GM23338 (cell line): ENCODE results near the gene IDH2. TPM values are rescaled to one million over a fixed set of nuclear protein-coding genes. Genes with fewer than 3 reads are reported as not detected.

Source experiments
- ATAC-seq: fragments of 200-7000 bp; cut with Tn5 transposase; 3 replicates; pipeline ENCODE4 v1.9.1; 2020
- DNase-seq: peaks from one replicate; pipeline ENCODE4 v3.0.0-alpha.2; 2015; ENCODE audit warnings: low spot score
- H2AFZ ChIP-seq: fragments of 200-600 bp; sonication (generic); 2 replicates; pipeline ENCODE4 v1.8.0; 2016; ENCODE audit warnings: antibody characterized with exemption, mild to moderate bottlenecking, moderate library complexity
- H3F3A ChIP-seq: fragments of 200-600 bp; sonication (generic); replicated peaks from 2 replicates; pipeline ENCODE4 v1.8.0; 2017; ENCODE audit warnings: antibody characterized with exemption, mixed run types, low read depth
- H3K27ac ChIP-seq: fragments of 200-600 bp; sonication (generic); 2 replicates; pipeline ENCODE4 v1.6.1; 2016; ENCODE audit warnings: low read depth
- H3K27me3 ChIP-seq: fragments of 200-600 bp; sonication (generic); 2 replicates; pipeline ENCODE4 v1.8.0; 2016; ENCODE audit warnings: mild to moderate bottlenecking, mixed run types, moderate library complexity; ENCODE audit not compliant: insufficient read depth
- H3K36me3 ChIP-seq: fragments of 200-600 bp; sonication (generic); 2 replicates; pipeline ENCODE4 v1.8.0; 2016; ENCODE audit warnings: mild to moderate bottlenecking; ENCODE audit not compliant: insufficient read depth
- H3K4me1 ChIP-seq: fragments of 200-600 bp; sonication (generic); 2 replicates; pipeline ENCODE4 v1.8.0; 2016; ENCODE audit warnings: mild to moderate bottlenecking, moderate library complexity; ENCODE audit not compliant: insufficient read depth
- H3K4me2 ChIP-seq: fragments of 200-600 bp; sonication (generic); 2 replicates; pipeline ENCODE4 v1.7.1; 2017; ENCODE audit warnings: mixed run types
- H3K4me3 ChIP-seq: fragments of 200-600 bp; sonication (generic); 2 replicates; pipeline ENCODE4 v1.6.1; 2016; ENCODE audit warnings: mixed run types
- H3K79me2 ChIP-seq: fragments of 200-600 bp; sonication (generic); replicated peaks from 2 replicates; pipeline ENCODE4 v1.8.0; 2017; ENCODE audit warnings: mild to moderate bottlenecking; ENCODE audit not compliant: insufficient read depth
- H3K9me2 ChIP-seq: fragments of 200-600 bp; sonication (generic); 2 replicates; pipeline ENCODE4 v1.8.0; 2017; ENCODE audit not compliant: insufficient read depth
- H4K20me1 ChIP-seq: fragments of 200-600 bp; sonication (generic); replicated peaks from 2 replicates; pipeline ENCODE4 v1.8.0; 2017; ENCODE audit warnings: mild to moderate bottlenecking; ENCODE audit not compliant: insufficient read depth
- H3K27ac Mint-ChIP-seq: 2 replicates; pipeline ENCODE4 v1.8.0; 2020; ENCODE audit warnings: inconsistent platforms, mild to moderate bottlenecking, moderate library complexity, mixed read lengths
- H3K27me3 Mint-ChIP-seq: 3 replicates; pipeline ENCODE4 v1.8.0; 2022; ENCODE audit warnings: low read depth, mild to moderate bottlenecking, moderate library complexity, mixed read lengths, inconsistent platforms; ENCODE audit not compliant: insufficient read depth, poor library complexity
- H3K36me3 Mint-ChIP-seq: 3 replicates; pipeline ENCODE4 v1.8.0; 2021; ENCODE audit warnings: low read depth, mild to moderate bottlenecking, inconsistent platforms, moderate library complexity, mixed read lengths
- H3K4me1 Mint-ChIP-seq: 3 replicates; pipeline ENCODE4 v1.8.0; 2020; ENCODE audit warnings: mild to moderate bottlenecking, inconsistent platforms, mixed read lengths
- H3K4me3 Mint-ChIP-seq: 3 replicates; pipeline ENCODE4 v1.8.0; 2021; ENCODE audit warnings: moderate library complexity, mild to moderate bottlenecking, inconsistent platforms, mixed read lengths
- H3K9me3 Mint-ChIP-seq: 3 replicates; pipeline ENCODE4 v1.8.0; 2020; ENCODE audit warnings: moderate library complexity, mild to moderate bottlenecking, inconsistent platforms, mixed read lengths
- CREB1 ChIP-seq: fragments of 250-450 bp; sonication (Bioruptor Pico); IDR thresholded peaks from 2 replicates; pipeline ENCODE4 v1.5.0; 2020; ENCODE audit warnings: low read depth, mild to moderate bottlenecking, moderate library complexity
- CTCF ChIP-seq, 2 experiments: fragments of 200-600 bp in 1 of 2; sonication (generic) in 1 of 2; conservative IDR thresholded peaks; 2 replicates each; pipeline versions ENCODE4 v1.5.1 to v1.6.1; 2016 to 2017; ENCODE audit warnings: antibody characterized with exemption in 2 of 2, low read depth in 2 of 2, mild to moderate bottlenecking in 2 of 2, moderate library complexity in 1 of 2
- ETS1 ChIP-seq: IDR thresholded peaks from 2 replicates; pipeline ENCODE4 v1.6.1; 2016; ENCODE audit warnings: antibody characterized with exemption
- EZH2 ChIP-seq: fragments of 200-600 bp; sonication (generic); IDR thresholded peaks from one replicate; pipeline ENCODE4 v1.8.0; 2017; ENCODE audit warnings: antibody characterized with exemption, mild to moderate bottlenecking, low read depth; ENCODE audit not compliant: unreplicated experiment
- EZH2phosphoT487 ChIP-seq: fragments of 200-600 bp; sonication (generic); IDR thresholded peaks from one replicate; pipeline ENCODE4 v1.8.1; 2018; ENCODE audit warnings: antibody characterized with exemption; ENCODE audit not compliant: unreplicated experiment
- JUNB ChIP-seq: IDR thresholded peaks from one replicate; pipeline ENCODE4 v1.6.1; 2016; ENCODE audit warnings: antibody characterized with exemption; ENCODE audit not compliant: unreplicated experiment
- NANOG ChIP-seq: IDR thresholded peaks from 2 replicates; pipeline ENCODE4 v1.6.1; 2016; ENCODE audit warnings: antibody characterized with exemption, borderline replicate concordance
- POLR2AphosphoS5 ChIP-seq: IDR thresholded peaks from 2 replicates; pipeline ENCODE4 v1.6.1; 2016; ENCODE audit warnings: antibody characterized with exemption, low read depth
- REST ChIP-seq: IDR thresholded peaks from one replicate; pipeline ENCODE4 v1.6.1; 2018; ENCODE audit warnings: antibody characterized with exemption; ENCODE audit not compliant: unreplicated experiment
- STAT1 ChIP-seq: IDR thresholded peaks from one replicate; pipeline ENCODE4 v1.6.1; 2016; ENCODE audit warnings: antibody characterized with exemption; ENCODE audit not compliant: unreplicated experiment
- ZNF114 ChIP-seq: fragments of 250-450 bp; sonication (Bioruptor Pico); IDR thresholded peaks from 2 replicates; pipeline ENCODE4 v1.5.0; 2020; ENCODE audit warnings: mild to moderate bottlenecking, moderate library complexity
- ZNF331 ChIP-seq: fragments of 250-450 bp; sonication (Bioruptor Pico); IDR thresholded peaks from 2 replicates; pipeline ENCODE4 v1.5.0; 2020; ENCODE audit warnings: low read depth, mild to moderate bottlenecking, moderate library complexity
- ZNF462 ChIP-seq: fragments of 250-450 bp; sonication (Bioruptor Pico); IDR thresholded peaks from 2 replicates; pipeline ENCODE4 v1.5.0; 2020; ENCODE audit warnings: mild to moderate bottlenecking, moderate library complexity
- polyA plus RNA-seq: library from polyadenylated mRNA; unstranded; fragments of >200 nt; fragmentation: Nextera tagmentation; extraction: Ambion mirVana; gene quantifications from 2 replicates; pipeline ENCODE4 v1.2.1, GENCODE V29; 2016
- total RNA-seq: library from RNA; depleted of rRNA; stranded (reverse); fragments of >200 nt; shearing (Covaris generic); gene quantifications from 2 replicates; pipeline ENCODE4 v1.2.3, GENCODE V29; 2014

Gene IDH2
- total and polyA plus RNA-seq, 2 experiments from 2014 or later: 54.9 to 64.0 TPM

- H3K4me3 ChIP-seq: no peak overlapping the region
- DNase-seq (no peak), ATAC-seq (no peak)
- H3K27ac ChIP-seq: no peak overlapping the region
- no peaks in the 10 kb centered on the region for H3K36me3 Mint-ChIP-seq
- no peaks in the 10 kb centered on the region for H3K9me2 ChIP-seq
- peaks cover 2% of the 10 kb centered on the region; the same call in 1 of the 2 replicates for H3K79me2 ChIP-seq
- peaks cover 27% of the 10 kb centered on the region for H3K27me3 Mint-ChIP-seq
- H3F3A ChIP-seq: peaks cover 13% of the 10 kb centered on the region
- H2AFZ ChIP-seq: no peak overlapping the region
- H3K9me3 Mint-ChIP-seq: no peaks in the 10 kb centered on the region
- TF ChIP-seq CTCF (conservative IDR thresholded peaks at IDR 0.05; ENCODE audit: low read depth in 2 of 2): no peak
- TF ChIP-seq ETS1: no peak
- no peak for TF ChIP-seq ZNF462 (CRISPR knock-in tag)
- no peak for TF ChIP-seq JUNB
- TF ChIP-seq STAT1: no peak
- TF ChIP-seq EZH2phosphoT487: no peak
- TF ChIP-seq ZNF114 (CRISPR knock-in tag): no peak
- no peak for TF ChIP-seq EZH2
- no peak for TF ChIP-seq ZNF331 (CRISPR knock-in tag)
- TF ChIP-seq POLR2AphosphoS5: no peak
- TF ChIP-seq CREB1 (CRISPR knock-in tag): no peak
- no peak for TF ChIP-seq NANOG
- no peak for TF ChIP-seq REST
- H3K27ac Mint-ChIP-seq: no peak overlapping the region
- no peak overlapping the region for H3K4me3 Mint-ChIP-seq
- H3K4me1 Mint-ChIP-seq: peaks cover 22% of the 10 kb centered on the region
- no peak overlapping the region for H3K4me2 ChIP-seq
- peaks cover 4% of the 10 kb centered on the region; the same call in 1 of the 2 replicates for H4K20me1 ChIP-seq
- peaks cover 38% of the 10 kb centered on the region for H3K27me3 ChIP-seq
- H3K4me1 ChIP-seq: peaks cover 11% of the 10 kb centered on the region
- no peaks in the 10 kb centered on the region for H3K36me3 ChIP-seq
These were observed 2.3 kb upstream of the IDH2 start for GRCh38 chr15:90104551-90104950.
